22Rv1 (cell line): Measurements from ENCODE around the gene SLC35E4.

Experiments
- H3K27ac ChIP-seq: fragments of 450-650 bp; 2 replicates; pipeline ENCODE4 v1.5.1; 2017
- ZFX ChIP-seq: fragments of 450-650 bp; IDR thresholded peaks from 2 replicates; pipeline ENCODE4 v1.6.1; 2017; ENCODE audit warnings: antibody characterized with exemption, borderline replicate concordance
- TF ChIP-seq, protein P1 (sequence below): fragments of 450-650 bp; IDR thresholded peaks from 2 replicates; pipeline ENCODE4 v1.5.1; 2017; ENCODE audit warnings: mild to moderate bottlenecking

SLC35E4 gene

GRCh38 chr22:30606455-30607299 lies 28.9 kb upstream of the SLC35E4 start, which contains the start of gene TCN2:
TSS of gene TCN2 (plus strand) at chr22:30607174. CDS start at chr22:30607332, 158 bp downstream.
- H3K27ac ChIP-seq: no peak within 1 kb of the TSS
- TF ChIP-seq ZFX: no peak
- TF ChIP-seq, protein P1, sequence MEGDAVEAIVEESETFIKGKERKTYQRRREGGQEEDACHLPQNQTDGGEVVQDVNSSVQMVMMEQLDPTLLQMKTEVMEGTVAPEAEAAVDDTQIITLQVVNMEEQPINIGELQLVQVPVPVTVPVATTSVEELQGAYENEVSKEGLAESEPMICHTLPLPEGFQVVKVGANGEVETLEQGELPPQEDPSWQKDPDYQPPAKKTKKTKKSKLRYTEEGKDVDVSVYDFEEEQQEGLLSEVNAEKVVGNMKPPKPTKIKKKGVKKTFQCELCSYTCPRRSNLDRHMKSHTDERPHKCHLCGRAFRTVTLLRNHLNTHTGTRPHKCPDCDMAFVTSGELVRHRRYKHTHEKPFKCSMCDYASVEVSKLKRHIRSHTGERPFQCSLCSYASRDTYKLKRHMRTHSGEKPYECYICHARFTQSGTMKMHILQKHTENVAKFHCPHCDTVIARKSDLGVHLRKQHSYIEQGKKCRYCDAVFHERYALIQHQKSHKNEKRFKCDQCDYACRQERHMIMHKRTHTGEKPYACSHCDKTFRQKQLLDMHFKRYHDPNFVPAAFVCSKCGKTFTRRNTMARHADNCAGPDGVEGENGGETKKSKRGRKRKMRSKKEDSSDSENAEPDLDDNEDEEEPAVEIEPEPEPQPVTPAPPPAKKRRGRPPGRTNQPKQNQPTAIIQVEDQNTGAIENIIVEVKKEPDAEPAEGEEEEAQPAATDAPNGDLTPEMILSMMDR: no peak

GRCh38 chr22:30607300-30607930 lies 28.2 kb upstream of the SLC35E4 start:
- TF ChIP-seq ZFX: no peak
- TF ChIP-seq, protein P1: no peak
- no peak overlapping the region for H3K27ac ChIP-seq

DNA sequence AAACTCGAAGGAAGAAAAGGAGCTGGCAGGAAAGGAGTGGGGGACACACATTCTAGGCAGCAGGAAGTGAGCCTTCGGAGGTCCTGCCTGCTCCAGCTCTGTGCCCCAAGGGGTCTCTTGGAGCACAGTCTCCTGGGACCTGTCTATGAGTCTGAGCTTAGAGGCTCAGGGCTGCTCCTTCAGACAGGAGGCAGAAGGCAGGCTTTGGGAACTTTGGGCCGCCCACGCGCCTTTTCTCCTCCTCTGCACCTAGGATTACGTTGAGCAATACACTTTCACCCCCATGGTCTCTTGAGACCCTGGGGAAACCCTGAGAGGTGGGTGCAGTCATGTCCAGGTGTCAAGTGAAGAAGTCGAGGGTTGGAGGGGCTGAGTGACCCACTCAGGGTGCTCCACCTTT lies 27.6 kb upstream of the SLC35E4 start:
- TF ChIP-seq, protein P1: no peak
- TF ChIP-seq ZFX: no peak
- H3K27ac ChIP-seq: no peak overlapping the region

- H3K27ac ChIP-seq: no peak overlapping the region
- no peak for TF ChIP-seq ZFX
- TF ChIP-seq, protein P1: no peak
Measured at GRCh38 chr22:30609260-30610185, 26.1 kb upstream of the SLC35E4 start.

- no peak for TF ChIP-seq ZFX
- TF ChIP-seq, protein P1: no peak
- no peak overlapping the region for H3K27ac ChIP-seq
Measured at GRCh38 chr22:30610299-30610698, 25.3 kb upstream of the SLC35E4 start.

GRCh38 chr22:30611197-30611596 lies 24.4 kb upstream of the SLC35E4 start:
- H3K27ac ChIP-seq: no peak overlapping the region
- TF ChIP-seq ZFX: no peak
- TF ChIP-seq, protein P1: no peak
